Measurements from ENCODE around the gene MSMO1. TPM values are rescaled to one million over a fixed set of nuclear protein-coding genes. Genes with fewer than 3 reads are reported as not detected.

The MSMO1 gene
- polyA plus RNA-seq, 1 of the 3 experiments (the other 2 are of a cell fraction) = 13.2 TPM

- over 99% methylated on average over 5 of the region's 5 CpGs for WGBS (ENCODE audit: low lambda C conversion rate)
- Histone ChIP-seq H3K4me1 (ENCODE audit: control insufficient read depth in 1 of 2, insufficient read depth in 2 of 2, low read depth in 1 of 2, low read length in 1 of 2) (no peaks in the 10 kb centered on the region), H3K9me2 (no peaks in the 10 kb centered on the region), H3K27me3 (ENCODE audit: insufficient read depth) (no peaks in the 10 kb centered on the region), H3K36me3 (replicated peaks in 1 of 2; ENCODE audit: control insufficient read depth in 1 of 2, insufficient read depth in 2 of 2, low read length in 1 of 2) (peaks cover 25 to 71% of the 10 kb centered on the region in 2 experiments), H3K79me2 (ENCODE audit: insufficient read depth) (no peaks in the 10 kb centered on the region), H4K20me1 (ENCODE audit: insufficient read depth) (no peaks in the 10 kb centered on the region), H3K9ac (no peak overlapping the region), H3K27ac (ENCODE audit: low read depth in 2 of 2, low read length in 1 of 2) (no peak overlapping the region), H3K4me3 (ENCODE audit: low read depth in 2 of 2, low read length in 1 of 2) (no peak overlapping the region), H3K4me2 (no peak overlapping the region), H2AFZ (ENCODE audit: low read depth) (no peak overlapping the region), H3K9me3 (no peaks in the 10 kb centered on the region), H3F3A (replicated peaks; ENCODE audit: insufficient read depth) (no peaks in the 10 kb centered on the region)
- ChIA-PET CTCF (interaction anchor here (1.3 kb wide), 1 partner anchor 188 kb away, joined by 3 read pairs; no protein-coding TSS in a partner anchor), POLR2A (no interaction called here)
- DNase-seq = no peak
- TF ChIP-seq JUND (IDR thresholded peaks at IDR 0.05) = no peak
- TF ChIP-seq MXI1 (IDR thresholded peaks at IDR 0.05; ENCODE audit: low read depth, low read length) = no peak
- TF ChIP-seq, protein P1, sequence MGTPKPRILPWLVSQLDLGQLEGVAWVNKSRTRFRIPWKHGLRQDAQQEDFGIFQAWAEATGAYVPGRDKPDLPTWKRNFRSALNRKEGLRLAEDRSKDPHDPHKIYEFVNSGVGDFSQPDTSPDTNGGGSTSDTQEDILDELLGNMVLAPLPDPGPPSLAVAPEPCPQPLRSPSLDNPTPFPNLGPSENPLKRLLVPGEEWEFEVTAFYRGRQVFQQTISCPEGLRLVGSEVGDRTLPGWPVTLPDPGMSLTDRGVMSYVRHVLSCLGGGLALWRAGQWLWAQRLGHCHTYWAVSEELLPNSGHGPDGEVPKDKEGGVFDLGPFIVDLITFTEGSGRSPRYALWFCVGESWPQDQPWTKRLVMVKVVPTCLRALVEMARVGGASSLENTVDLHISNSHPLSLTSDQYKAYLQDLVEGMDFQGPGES (IDR thresholded peaks at IDR 0.05; ENCODE audit: low read depth, low read length) = no peak
- no peak for TF ChIP-seq RFX5 (IDR thresholded peaks at IDR 0.05; ENCODE audit: low read length)
- TF ChIP-seq EP300 (IDR thresholded peaks at IDR 0.05; ENCODE audit: borderline replicate concordance in 1 of 2, low read depth in 1 of 2, low read length in 1 of 2) = no peak
- no peak for TF ChIP-seq TEAD4 (IDR thresholded peaks at IDR 0.05; ENCODE audit: borderline replicate concordance, insufficient read depth)
- TF ChIP-seq PBX3 (IDR thresholded peaks at IDR 0.05) = no peak
Measured at GRCh38 chr4:165319030-165319429, 8.4 kb upstream of the MSMO1 start.

GRCh38 chr4:165319509-165319908 lies 8.0 kb upstream of the MSMO1 start:
- CTCF ChIA-PET = interaction anchor here (1.9 kb wide), 1 partner anchor 189 kb away, joined by 6 read pairs; no protein-coding TSS in a partner anchor
- Histone ChIP-seq H4K20me1 (ENCODE audit: insufficient read depth) (no peaks in the 10 kb centered on the region), H3K36me3 (replicated peaks in 1 of 2; ENCODE audit: control insufficient read depth in 1 of 2, insufficient read depth in 2 of 2, low read length in 1 of 2) (peaks cover 22 to 71% of the 10 kb centered on the region in 2 experiments), H3K79me2 (ENCODE audit: insufficient read depth) (no peaks in the 10 kb centered on the region), H3K4me3 (ENCODE audit: low read depth in 2 of 2, low read length in 1 of 2) (no peak overlapping the region), H2AFZ (ENCODE audit: low read depth) (no peak overlapping the region), H3K9me2 (no peaks in the 10 kb centered on the region), H3K4me1 (ENCODE audit: control insufficient read depth in 1 of 2, insufficient read depth in 2 of 2, low read depth in 1 of 2, low read length in 1 of 2) (no peaks in the 10 kb centered on the region), H3F3A (replicated peaks; ENCODE audit: insufficient read depth) (no peaks in the 10 kb centered on the region), H3K9ac (no peak overlapping the region), H3K9me3 (no peaks in the 10 kb centered on the region), H3K27ac (ENCODE audit: low read depth in 2 of 2, low read length in 1 of 2) (no peak overlapping the region), H3K27me3 (ENCODE audit: insufficient read depth) (no peaks in the 10 kb centered on the region), H3K4me2 (no peak overlapping the region)
- no peak for DNase-seq
- 93% methylated on average over 5 of the region's 5 CpGs for WGBS (ENCODE audit: low lambda C conversion rate)
- POLR2A ChIA-PET = no interaction called here
- TF ChIP-seq FOXM1 (IDR thresholded peaks at IDR 0.05; ENCODE audit: low read depth) (no peak), TEAD4 (IDR thresholded peaks at IDR 0.05; ENCODE audit: borderline replicate concordance, insufficient read depth) (no peak)
- TF ChIP-seq, protein P2, sequence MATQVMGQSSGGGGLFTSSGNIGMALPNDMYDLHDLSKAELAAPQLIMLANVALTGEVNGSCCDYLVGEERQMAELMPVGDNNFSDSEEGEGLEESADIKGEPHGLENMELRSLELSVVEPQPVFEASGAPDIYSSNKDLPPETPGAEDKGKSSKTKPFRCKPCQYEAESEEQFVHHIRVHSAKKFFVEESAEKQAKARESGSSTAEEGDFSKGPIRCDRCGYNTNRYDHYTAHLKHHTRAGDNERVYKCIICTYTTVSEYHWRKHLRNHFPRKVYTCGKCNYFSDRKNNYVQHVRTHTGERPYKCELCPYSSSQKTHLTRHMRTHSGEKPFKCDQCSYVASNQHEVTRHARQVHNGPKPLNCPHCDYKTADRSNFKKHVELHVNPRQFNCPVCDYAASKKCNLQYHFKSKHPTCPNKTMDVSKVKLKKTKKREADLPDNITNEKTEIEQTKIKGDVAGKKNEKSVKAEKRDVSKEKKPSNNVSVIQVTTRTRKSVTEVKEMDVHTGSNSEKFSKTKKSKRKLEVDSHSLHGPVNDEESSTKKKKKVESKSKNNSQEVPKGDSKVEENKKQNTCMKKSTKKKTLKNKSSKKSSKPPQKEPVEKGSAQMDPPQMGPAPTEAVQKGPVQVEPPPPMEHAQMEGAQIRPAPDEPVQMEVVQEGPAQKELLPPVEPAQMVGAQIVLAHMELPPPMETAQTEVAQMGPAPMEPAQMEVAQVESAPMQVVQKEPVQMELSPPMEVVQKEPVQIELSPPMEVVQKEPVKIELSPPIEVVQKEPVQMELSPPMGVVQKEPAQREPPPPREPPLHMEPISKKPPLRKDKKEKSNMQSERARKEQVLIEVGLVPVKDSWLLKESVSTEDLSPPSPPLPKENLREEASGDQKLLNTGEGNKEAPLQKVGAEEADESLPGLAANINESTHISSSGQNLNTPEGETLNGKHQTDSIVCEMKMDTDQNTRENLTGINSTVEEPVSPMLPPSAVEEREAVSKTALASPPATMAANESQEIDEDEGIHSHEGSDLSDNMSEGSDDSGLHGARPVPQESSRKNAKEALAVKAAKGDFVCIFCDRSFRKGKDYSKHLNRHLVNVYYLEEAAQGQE (IDR thresholded peaks at IDR 0.05; ENCODE audit: low read depth, low read length) = no peak
- TF ChIP-seq, protein P3, sequence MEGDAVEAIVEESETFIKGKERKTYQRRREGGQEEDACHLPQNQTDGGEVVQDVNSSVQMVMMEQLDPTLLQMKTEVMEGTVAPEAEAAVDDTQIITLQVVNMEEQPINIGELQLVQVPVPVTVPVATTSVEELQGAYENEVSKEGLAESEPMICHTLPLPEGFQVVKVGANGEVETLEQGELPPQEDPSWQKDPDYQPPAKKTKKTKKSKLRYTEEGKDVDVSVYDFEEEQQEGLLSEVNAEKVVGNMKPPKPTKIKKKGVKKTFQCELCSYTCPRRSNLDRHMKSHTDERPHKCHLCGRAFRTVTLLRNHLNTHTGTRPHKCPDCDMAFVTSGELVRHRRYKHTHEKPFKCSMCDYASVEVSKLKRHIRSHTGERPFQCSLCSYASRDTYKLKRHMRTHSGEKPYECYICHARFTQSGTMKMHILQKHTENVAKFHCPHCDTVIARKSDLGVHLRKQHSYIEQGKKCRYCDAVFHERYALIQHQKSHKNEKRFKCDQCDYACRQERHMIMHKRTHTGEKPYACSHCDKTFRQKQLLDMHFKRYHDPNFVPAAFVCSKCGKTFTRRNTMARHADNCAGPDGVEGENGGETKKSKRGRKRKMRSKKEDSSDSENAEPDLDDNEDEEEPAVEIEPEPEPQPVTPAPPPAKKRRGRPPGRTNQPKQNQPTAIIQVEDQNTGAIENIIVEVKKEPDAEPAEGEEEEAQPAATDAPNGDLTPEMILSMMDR (IDR thresholded peaks at IDR 0.05) = no peak

Measured in SK-N-SH (cell line).